ENCODE results near the gene CRTC2.
"Not testable (repeated sequence)": the region's sequence is repeated elsewhere in the genome, so short reads cannot be mapped to it uniquely, and the experiment has no call there.

The CRTC2 gene

GRCh38 chr1:153929981-153930948 is 28.1 kb downstream of the CRTC2 start:
- no peak for DNase-seq (ENCODE audit: low read depth in 4 of 4, low spot score in 1 of 4)

GRCh38 chr1:153929426-153929825 is 29.0 kb downstream of the CRTC2 start:
- no peak for DNase-seq (ENCODE audit: low read depth in 4 of 4, low spot score in 1 of 4)

- no peak for DNase-seq (ENCODE audit: low read depth in 4 of 4, low spot score in 1 of 4)
These were observed 29.5 kb downstream of the CRTC2 start for GRCh38 chr1:153928791-153929341.

GRCh38 chr1:153928245-153928644 is 30.2 kb downstream of the CRTC2 start:
- no peak for DNase-seq (ENCODE audit: low read depth in 4 of 4, low spot score in 1 of 4)

GRCh38 chr1:153926405-153926804 is 32.0 kb downstream of the CRTC2 start:
- no peak for DNase-seq (ENCODE audit: low read depth in 4 of 4, low spot score in 1 of 4)

GRCh38 chr1:153922972-153923925 is 35.2 kb downstream of the CRTC2 start, which contains the start of gene GATAD2B:
TSS of gene GATAD2B (minus strand) at chr1:153922972. CDS start at chr1:153828347, 94,625 bp downstream.
- peak; percentile 92 to 99 (median 94) for DNase-seq (ENCODE audit: low read depth in 4 of 4, low spot score in 1 of 4)

GRCh38 chr1:153922076-153922971 is 36.1 kb downstream of the CRTC2 start:
- peak; percentile 27 to 65 (median 51) for DNase-seq (ENCODE audit: low read depth in 4 of 4, low spot score in 1 of 4)

GRCh38 chr1:153921803-153922075 is 36.7 kb downstream of the CRTC2 start:
- DNase-seq (ENCODE audit: low read depth in 4 of 4, low spot score in 1 of 4) = no peak

GRCh38 chr1:153921080-153921802 is 37.2 kb downstream of the CRTC2 start:
- no peak for DNase-seq (ENCODE audit: low read depth in 4 of 4, low spot score in 1 of 4)

- no peak for DNase-seq (ENCODE audit: low read depth in 4 of 4, low spot score in 1 of 4)
These were observed 38.2 kb downstream of the CRTC2 start for GRCh38 chr1:153919876-153920852.

- no peak for DNase-seq (ENCODE audit: low read depth in 4 of 4, low spot score in 1 of 4)
These were observed 42.1 kb downstream of the CRTC2 start for GRCh38 chr1:153916297-153916696.

GRCh38 chr1:153912349-153912748 is 46.1 kb downstream of the CRTC2 start:
- DNase-seq (ENCODE audit: low read depth in 4 of 4, low spot score in 1 of 4) = no peak

- not testable (repeated sequence) for DNase-seq (ENCODE audit: low read depth in 4 of 4, low spot score in 1 of 4)
These were observed 47.9 kb downstream of the CRTC2 start for GRCh38 chr1:153910560-153910959.

- DNase-seq (ENCODE audit: low read depth in 4 of 4, low spot score in 1 of 4) = no peak
These were observed 50.3 kb downstream of the CRTC2 start for GRCh38 chr1:153908071-153908470.

GRCh38 chr1:153907134-153907533 is 51.3 kb downstream of the CRTC2 start:
- DNase-seq (ENCODE audit: low read depth in 4 of 4, low spot score in 1 of 4) = no peak

- DNase-seq (ENCODE audit: low read depth in 4 of 4, low spot score in 1 of 4) = no peak
These were observed 52.0 kb downstream of the CRTC2 start for GRCh38 chr1:153906396-153906795.

- not testable (repeated sequence) for DNase-seq (ENCODE audit: low read depth in 4 of 4, low spot score in 1 of 4)
These were observed 52.5 kb downstream of the CRTC2 start for GRCh38 chr1:153905908-153906307.

GRCh38 chr1:153903841-153904455 is 54.5 kb downstream of the CRTC2 start:
- DNase-seq (ENCODE audit: low read depth in 4 of 4, low spot score in 1 of 4) = no peak

Data from stimulated activated CD4-positive, alpha-beta T cell treated with anti-CD3 and anti-CD28 coated beads, Interleukin-1b, Interleukin-23, amount 100 ng/mL, for 24 hours (primary cell).